Erythroblast (primary cell): ENCODE results near the gene FBXL17.

Source experiments
- GATA1 ChIP-seq: IDR thresholded peaks from 2 replicates; pipeline ENCODE4 v1.6.1; 2011; ENCODE audit warnings: low read depth, mild to moderate bottlenecking, control low read depth, low read length, moderate library complexity
- POLR2A ChIP-seq: IDR thresholded peaks from 2 replicates; pipeline ENCODE4 v1.6.1; 2011; ENCODE audit warnings: mild to moderate bottlenecking, low read length

- TF ChIP-seq POLR2A (no peak), GATA1 (no peak)
These were observed 327.5 kb downstream of the FBXL17 start for GRCh38 chr5:108054349-108054748.
